Measurements from ENCODE around the gene STXBP1. TPM values are rescaled to one million over a fixed set of nuclear protein-coding genes. Genes with fewer than 3 reads are reported as not detected.

Gene STXBP1
- total RNA-seq, 2 donors from 2014 or later = 32.2 to 47.6 TPM

GRCh38 chr9:127684576-127684975 is 72.5 kb downstream of the STXBP1 start:
- DNase-seq (ENCODE audit: low spot score) = no peak
- H3K4me3 ChIP-seq = no peak overlapping the region
- H3K36me3 ChIP-seq = peaks cover 0 to 8% of the 10 kb centered on the region in 2 donors
- no peaks in the 10 kb centered on the region for H3K27me3 ChIP-seq (replicated peaks; ENCODE audit: insufficient read depth)
- 85% methylated on average over 4 of the region's 4 CpGs for whole genome bisulfite sequencing
- H3K4me1 ChIP-seq (replicated peaks) = no peaks in the 10 kb centered on the region
- intact Hi-C loops (cut with DNase I) = no loop called here
- H3K27ac ChIP-seq = no peak overlapping the region
- H3K9me3 ChIP-seq = no peaks in the 10 kb centered on the region
- TF ChIP-seq CTCF (IDR thresholded peaks at IDR 0.05) = no peak
- no peak for TF ChIP-seq POLR2A (IDR thresholded peaks at IDR 0.05)
- no peak for TF ChIP-seq POLR2AphosphoS5 (IDR thresholded peaks at IDR 0.05)

- Histone ChIP-seq H3K27ac (no peak overlapping the region), H3K4me3 (no peak overlapping the region), H3K27me3 (replicated peaks; ENCODE audit: insufficient read depth) (no peaks in the 10 kb centered on the region), H3K9me3 (no peaks in the 10 kb centered on the region), H3K36me3 (peaks cover 0 to 8% of the 10 kb centered on the region in 2 donors), H3K4me1 (replicated peaks) (no peaks in the 10 kb centered on the region)
- WGBS = 41% methylated on average over 6 of the region's 6 CpGs
- TF ChIP-seq POLR2AphosphoS5 (IDR thresholded peaks at IDR 0.05) (no peak), CTCF (IDR thresholded peaks at IDR 0.05) (no peak), POLR2A (IDR thresholded peaks at IDR 0.05) (no peak)
- intact Hi-C loops (cut with DNase I) = no loop called here
- no peak for DNase-seq (ENCODE audit: low spot score)
Measured at GRCh38 chr9:127686461-127687393, 74.7 kb downstream of the STXBP1 start.

- TF ChIP-seq POLR2A (IDR thresholded peaks at IDR 0.05) (no peak), CTCF (IDR thresholded peaks at IDR 0.05) (no peak), POLR2AphosphoS5 (IDR thresholded peaks at IDR 0.05) (no peak)
- Histone ChIP-seq H3K9me3 (no peaks in the 10 kb centered on the region), H3K4me3 (no peak overlapping the region), H3K27me3 (replicated peaks; ENCODE audit: insufficient read depth) (no peaks in the 10 kb centered on the region), H3K36me3 (no peaks in the 10 kb centered on the region), H3K4me1 (replicated peaks) (no peaks in the 10 kb centered on the region), H3K27ac (no peak overlapping the region)
- WGBS = 90% methylated on average over 13 of the region's 13 CpGs
- intact Hi-C loops (cut with DNase I) = no loop called here
- DNase-seq (ENCODE audit: low spot score) = no peak
Measured at GRCh38 chr9:127689329-127690000, 77.4 kb downstream of the STXBP1 start.

GRCh38 chr9:127690735-127691134 is 78.7 kb downstream of the STXBP1 start:
- H3K9me3 ChIP-seq = no peaks in the 10 kb centered on the region
- DNase-seq (ENCODE audit: low spot score) = no peak
- WGBS = 95% methylated on average over 10 of the region's 10 CpGs
- no peaks in the 10 kb centered on the region for H3K4me1 ChIP-seq (replicated peaks)
- TF ChIP-seq POLR2AphosphoS5 (IDR thresholded peaks at IDR 0.05) (no peak), CTCF (IDR thresholded peaks at IDR 0.05) (no peak), POLR2A (IDR thresholded peaks at IDR 0.05) (no peak)
- H3K27me3 ChIP-seq (replicated peaks; ENCODE audit: insufficient read depth) = no peaks in the 10 kb centered on the region
- H3K36me3 ChIP-seq = no peaks in the 10 kb centered on the region
- no peak overlapping the region for H3K27ac ChIP-seq
- no peak overlapping the region for H3K4me3 ChIP-seq
- intact Hi-C loops (cut with DNase I) = no loop called here
